H1 (cell line): ENCODE results near the gene MNAT1.

Experiments
- CREB1 ChIP-seq: IDR thresholded peaks from 2 replicates; pipeline ENCODE4 v1.6.1; 2012; ENCODE audit warnings: inconsistent platforms
- CTCF ChIP-seq, 3 experiments: IDR thresholded peaks; 1 replicate in 2 of 3; 2 replicates in 1 of 3; pipeline versions ENCODE4 v1.5.1 to v1.6.1; 2011; ENCODE audit warnings: low read length in 3 of 3, mild to moderate bottlenecking in 3 of 3, inconsistent platforms in 2 of 3, low read depth in 1 of 3, moderate library complexity in 1 of 3; ENCODE audit not compliant: insufficient read depth in 1 of 3; ENCODE audit errors: control extremely low read depth in 1 of 3
- EP300 ChIP-seq, 2 experiments: IDR thresholded peaks; 1 replicate in 1 of 2; 2 replicates in 1 of 2; pipeline ENCODE4 v1.6.1; 2011 to 2012; ENCODE audit warnings: low read depth in 2 of 2, low read length in 2 of 2, mild to moderate bottlenecking in 2 of 2, borderline replicate concordance in 1 of 2, inconsistent platforms in 1 of 2, moderate library complexity in 1 of 2
- EZH2 ChIP-seq: fragments of 200-600 bp; sonication (generic); IDR thresholded peaks from 2 replicates; pipeline ENCODE4 v1.7.1; 2012; ENCODE audit warnings: low read depth, mild to moderate bottlenecking, moderate library complexity, low read length, inconsistent platforms; ENCODE audit not compliant: severe bottlenecking
- NRF1 ChIP-seq: IDR thresholded peaks from 2 replicates; pipeline ENCODE4 v1.6.1; 2011; ENCODE audit warnings: mild to moderate bottlenecking, low read depth, low read length, improper control_type of control experiment
- PHF8 ChIP-seq: fragments of 200-600 bp; sonication (generic); conservative IDR thresholded peaks from 2 replicates; pipeline ENCODE4 v1.7.1; 2012; ENCODE audit warnings: low read depth, mild to moderate bottlenecking, inconsistent platforms, low read length, moderate library complexity
- POLR2A ChIP-seq, 2 experiments: IDR thresholded peaks; 1 replicate in 1 of 2; 2 replicates in 1 of 2; pipeline ENCODE4 v1.6.1; 2011; ENCODE audit warnings: low read depth in 2 of 2, low read length in 2 of 2, mild to moderate bottlenecking in 2 of 2; ENCODE audit errors: control extremely low read depth in 1 of 2
- RAD21 ChIP-seq, 2 experiments: IDR thresholded peaks in 1 of 2; conservative IDR thresholded peaks in 1 of 2; 2 replicates each; pipeline ENCODE4 v1.6.1; 2011; ENCODE audit warnings: low read depth in 2 of 2, low read length in 2 of 2, improper control_type of control experiment in 1 of 2, inconsistent platforms in 1 of 2, mild to moderate bottlenecking in 1 of 2, moderate library complexity in 1 of 2
- USF2 ChIP-seq: IDR thresholded peaks from 2 replicates; pipeline ENCODE4 v1.6.1; 2011; ENCODE audit warnings: low read length, improper control_type of control experiment

- TF ChIP-seq CTCF (IDR thresholded peaks at IDR 0.05; ENCODE audit: control extremely low read depth in 1 of 3, insufficient read depth in 1 of 3, low read depth in 1 of 3, low read length in 3 of 3) (no peak), PHF8 (no peak), EP300 (IDR thresholded peaks at IDR 0.05; ENCODE audit: borderline replicate concordance in 1 of 2, low read depth in 2 of 2, low read length in 2 of 2) (no peak), EZH2 (no peak), RAD21 (IDR thresholded peaks at IDR 0.05 in 1 of 2, conservative IDR thresholded peaks at IDR 0.05 in 1 of 2; ENCODE audit: low read depth in 2 of 2, low read length in 2 of 2) (no peak), CREB1 (no peak), USF2 (no peak), POLR2A (IDR thresholded peaks at IDR 0.05; ENCODE audit: control extremely low read depth in 1 of 2, low read depth in 2 of 2, low read length in 2 of 2) (no peak), NRF1 (no peak)
Measured at GRCh38 chr14:60710494-60710893, 24.1 kb upstream of the MNAT1 start.
